HepG2 (cell line): Measurements from ENCODE around the gene TMEM270. TPM values are rescaled to one million over a fixed set of nuclear protein-coding genes. Genes with fewer than 3 reads are reported as not detected.
A peak's percentile ranks its signal among the peaks of the same experiment; 100 is the strongest.

Experiments used
- ATAC-seq: fragments of 200-7000 bp; cut with Tn5 transposase; 3 replicates; pipeline ENCODE4 v1.9.1; 2020; ENCODE audit warnings: mild to moderate bottlenecking, moderate library complexity
- BruUV-seq: library from RNA; stranded (reverse); fragments of 400-500 nt; replicated peaks from 2 replicates; lab custom pipeline; 2021; lab: Mats Ljungman, UMichigan
- CTCF ChIA-PET: fragments of 300-600 bp; formaldehyde crosslinking; extraction: SDS; loops from one replicate; lab custom pipeline; 2021; ENCODE audit warnings: low total read pairs, inconsistent platforms, low intra/inter-chr PET ratio; lab: Yijun Ruan, JAX
- POLR2A ChIA-PET: fragments of 350-600 bp; sonication (Branson Sonifier 250); formaldehyde crosslinking; loops from one replicate; lab custom pipeline; 2020; ENCODE audit warnings: antibody characterized with exemption, inconsistent platforms; lab: Yijun Ruan, JAX
- DNase-seq: peaks from one replicate; pipeline ENCODE4 v3.0.0-alpha.2; 2015; ENCODE audit warnings: low spot score
- FAIRE-seq: peaks from 3 replicates; lab custom pipeline; 2011; peaks lifted over from hg19 to GRCh38; lab: Jason Lieb, UNC
- H2AFZ ChIP-seq: one replicate; pipeline ENCODE4 v1.6.1; 2011; ENCODE audit warnings: low read length, inconsistent platforms
- H3K27ac ChIP-seq: fragments of 300-600 bp; 3 replicates; pipeline ENCODE4 v1.8.0; 2011; ENCODE audit warnings: mixed run types, mild to moderate bottlenecking, mixed read lengths, low read length, inconsistent platforms; ENCODE audit not compliant: insufficient read depth; ENCODE audit errors: extremely low read length
- H3K27me3 ChIP-seq, 2 experiments: fragments of 200-600 bp in 1 of 2; 2 replicates in 1 of 2; 3 replicates in 1 of 2; pipeline versions ENCODE4 v1.6.0 to v1.8.0; 2011; ENCODE audit warnings: low read length in 2 of 2, mild to moderate bottlenecking in 2 of 2, moderate library complexity in 2 of 2, inconsistent platforms in 1 of 2; ENCODE audit not compliant: insufficient read depth in 2 of 2, control insufficient read depth in 1 of 2
- H3K36me3 ChIP-seq, 2 experiments: fragments of 200-600 bp in 1 of 2; replicated peaks in 1 of 2; 2 replicates in 1 of 2; 3 replicates in 1 of 2; pipeline versions ENCODE4 v1.5.1 to v1.8.0; 2011; ENCODE audit warnings: low read length in 2 of 2, inconsistent platforms in 1 of 2; ENCODE audit not compliant: insufficient read depth in 2 of 2, control insufficient read depth in 1 of 2
- H3K4me1 ChIP-seq: 2 replicates; pipeline ENCODE4 v1.5.1; 2012; ENCODE audit warnings: low read length, inconsistent platforms; ENCODE audit not compliant: insufficient read depth
- H3K4me2 ChIP-seq: 2 replicates; pipeline ENCODE4 v1.6.0; 2011; ENCODE audit warnings: low read depth, low read length, inconsistent platforms
- H3K4me3 ChIP-seq, 3 experiments: fragments of 200-600 bp in 1 of 3; sonication (generic), shearing (Covaris generic) in 1 of 3; replicated peaks in 1 of 3; 2 replicates each; pipeline ENCODE4 v1.5.1; 2011 to 2016; ENCODE audit warnings: low read length in 3 of 3, inconsistent platforms in 2 of 3, low read depth in 2 of 3, mild to moderate bottlenecking in 2 of 3, control low read depth in 1 of 3, mixed read lengths in 1 of 3; ENCODE audit not compliant: insufficient read depth in 1 of 3
- H3K79me2 ChIP-seq: one replicate; pipeline ENCODE4 v1.6.1; 2011; ENCODE audit warnings: low read length, inconsistent platforms; ENCODE audit not compliant: insufficient read depth
- H3K9ac ChIP-seq: 2 replicates; pipeline ENCODE4 v1.6.0; 2011; ENCODE audit warnings: mild to moderate bottlenecking, low read depth, low read length, inconsistent platforms; ENCODE audit not compliant: insufficient read depth
- H3K9me3 ChIP-seq: 2 replicates; pipeline ENCODE4 v1.5.1; 2012; ENCODE audit warnings: mild to moderate bottlenecking, low read length
- H4K20me1 ChIP-seq: 2 replicates; pipeline ENCODE4 v1.6.0; 2011; ENCODE audit warnings: inconsistent platforms, mild to moderate bottlenecking, low read length, moderate library complexity; ENCODE audit not compliant: insufficient read depth
- CSRNP2 ChIP-seq: sonication (generic); formaldehyde crosslinking; conservative IDR thresholded peaks from 2 replicates; pipeline ENCODE4 v1.8.0; 2022; ENCODE audit warnings: low read depth, missing genetic modification reagents
- ISX ChIP-seq: sonication (generic); formaldehyde crosslinking; conservative IDR thresholded peaks from 2 replicates; pipeline ENCODE4 v1.5.0; 2020; ENCODE audit warnings: missing genetic modification reagents
- NFIB ChIP-seq: sonication (generic); formaldehyde crosslinking; IDR thresholded peaks from 2 replicates; pipeline ENCODE4 v1.9.0; 2021; ENCODE audit warnings: missing genetic modification reagents, mild to moderate bottlenecking, borderline replicate concordance
- TCF7 ChIP-seq: sonication (generic); IDR thresholded peaks from 2 replicates; pipeline ENCODE4 v1.6.1; 2016; ENCODE audit warnings: antibody characterized with exemption, low read depth
- TEAD2 ChIP-seq: sonication (generic); formaldehyde crosslinking; IDR thresholded peaks from 2 replicates; pipeline ENCODE4 v1.9.0; 2021; ENCODE audit warnings: missing genetic modification reagents
- ZC3H13 ChIP-seq: sonication (generic); formaldehyde crosslinking; IDR thresholded peaks from 2 replicates; pipeline ENCODE4 v1.8.1; 2023; ENCODE audit warnings: mild to moderate bottlenecking, missing genetic modification reagents, moderate library complexity
- ZGPAT ChIP-seq: IDR thresholded peaks from 2 replicates; pipeline ENCODE4 v1.6.1; 2016; ENCODE audit warnings: mild to moderate bottlenecking
- ZNF121 ChIP-seq: sonication (generic); formaldehyde crosslinking; IDR thresholded peaks from 2 replicates; pipeline ENCODE4 v1.5.0; 2020; ENCODE audit warnings: mild to moderate bottlenecking, missing genetic modification reagents
- ZNF224 ChIP-seq: sonication (generic); formaldehyde crosslinking; IDR thresholded peaks from 2 replicates; pipeline ENCODE4 v1.5.0; 2020; ENCODE audit warnings: mild to moderate bottlenecking, missing genetic modification reagents
- ZNF33A ChIP-seq: sonication (generic); formaldehyde crosslinking; IDR thresholded peaks from 2 replicates; pipeline ENCODE4 v1.5.1; 2020; ENCODE audit warnings: missing genetic modification reagents, mild to moderate bottlenecking, moderate library complexity, borderline replicate concordance
- ZNF629 ChIP-seq: sonication (generic); formaldehyde crosslinking; conservative IDR thresholded peaks from 2 replicates; pipeline ENCODE4 v1.5.0; 2020; ENCODE audit warnings: missing genetic modification reagents
- ZSCAN30 ChIP-seq: sonication (generic); formaldehyde crosslinking; IDR thresholded peaks from 2 replicates; pipeline ENCODE4 v1.5.0; 2020; ENCODE audit warnings: mild to moderate bottlenecking, missing genetic modification reagents
- WGBS: methylation state at CpG from one replicate; pipeline ENCODE4 v1.1.6; 2017; ENCODE audit warnings: low lambda C conversion rate; 5-methylcytosine and 5-hydroxymethylcytosine counted together
- in situ Hi-C: cut with HindIII; loops from 2 replicates; pipeline ENCODE4 v1.10.0; 2017; ENCODE audit warnings: low pct_unique_long_range_greater_than_20kb; ENCODE audit not compliant: extremely low pct_ligation_motif_present
- intact Hi-C: fragments of 100-400 bp; cut with micrococcal nuclease; formaldehyde crosslinking; loops from one replicate; pipeline ENCODE4 v1.10.0; 2022; ENCODE audit not compliant: unreplicated experiment
- polyA plus RNA-seq, 8 experiments: library from polyadenylated mRNA; depleted of rRNA in 3 of 8; stranded (reverse) in 7 of 8; unstranded in 1 of 8; fragments of >200 nt; fragmentation: Illumina TruSeq in 4 of 8; extraction: Trizol in 4 of 8; gene quantifications; 2 replicates each; pipeline versions ENCODE4 v1.2.1 to v1.2.3, GENCODE V29; 2011 to 2016; ENCODE audit warnings: low read depth in 4 of 8, missing spikeins in 1 of 8, mixed read lengths in 1 of 8; ENCODE audit not compliant: insufficient read depth in 1 of 8
- total RNA-seq, 5 experiments: library from RNA; depleted of rRNA; stranded (reverse); fragments of >200 nt; fragmentation: Illumina TruSeq; extraction: Trizol; gene quantifications; 2 replicates each; pipeline ENCODE4 v1.2.3, GENCODE V29; 2016; ENCODE audit warnings: low read depth in 1 of 5

The TMEM270 gene
- total and polyA plus RNA-seq, 2 of the 13 experiments (the other 11 are each of a cell fraction or from before 2014, with no cell fraction given) = not detected

DNA sequence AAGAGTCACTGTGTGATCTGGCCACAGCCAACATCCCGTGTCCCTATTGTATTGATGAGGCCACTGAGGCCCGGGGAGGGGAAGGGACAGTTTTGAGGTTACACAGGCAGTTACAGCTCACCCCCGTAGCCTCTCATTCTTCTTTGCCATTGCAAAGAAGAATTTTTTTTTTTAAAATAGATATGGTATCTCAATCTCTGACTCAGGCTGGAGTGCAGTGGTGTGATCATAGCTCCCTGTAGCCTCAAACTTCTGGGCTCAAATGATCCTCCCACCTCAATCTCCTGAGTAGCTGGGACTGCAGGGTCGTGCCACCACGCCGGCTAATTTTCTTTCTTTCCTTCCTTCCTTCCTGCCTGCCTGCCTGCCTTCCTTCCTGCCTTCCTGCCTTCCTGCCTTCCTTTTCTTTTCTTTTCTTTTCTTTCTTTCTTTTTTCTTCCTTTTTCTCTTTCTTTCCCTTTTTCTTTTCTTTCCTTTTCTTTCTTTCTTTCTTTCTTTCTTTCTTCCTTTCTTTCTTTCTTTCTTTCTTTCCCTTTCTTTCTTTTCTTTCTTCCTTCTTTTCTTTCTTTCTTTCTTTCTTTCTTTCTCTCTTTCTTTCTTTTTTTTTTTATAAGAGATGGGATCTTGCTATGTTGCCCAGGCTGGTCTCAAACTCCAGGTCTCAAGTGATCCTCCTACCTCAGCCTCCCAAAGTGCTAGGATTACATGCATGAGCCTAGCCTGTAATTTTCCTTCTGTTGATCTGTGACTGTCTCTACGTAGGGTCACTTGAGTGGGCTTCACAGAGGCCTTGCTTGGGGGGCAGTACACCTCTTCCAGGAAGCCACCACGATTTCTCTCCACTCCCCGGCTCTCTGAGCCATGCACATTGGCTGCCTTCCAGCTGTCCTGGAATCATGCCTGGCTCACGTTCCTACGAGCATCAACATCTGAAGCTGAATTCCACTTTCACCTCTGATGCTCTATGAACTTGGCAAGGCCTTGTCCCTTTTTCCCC, 31.3 kb downstream of the TMEM270 start:
- WGBS = 21% methylated on average over 10 of the region's 11 CpGs
- TF ChIP-seq ZC3H13 (CRISPR knock-in tag) = no peak
- no peak for TF ChIP-seq CSRNP2 (CRISPR knock-in tag)
- TF ChIP-seq ISX (CRISPR knock-in tag) = no peak
- TF ChIP-seq NFIB (CRISPR knock-in tag) = no peak
- 0 out of 2 replicates have a peak, but pooled peaks have one; percentile 13 for TF ChIP-seq ZNF629 (CRISPR knock-in tag)
- no peak for TF ChIP-seq TCF7
- no peak for TF ChIP-seq ZNF33A (CRISPR knock-in tag)
- TF ChIP-seq ZGPAT (CRISPR knock-in tag) = no peak
- TF ChIP-seq ZNF121 (CRISPR knock-in tag) = peak; percentile 48; the same call in 1 of the 2 replicates
- TF ChIP-seq ZNF224 (CRISPR knock-in tag) = no peak
- no peak for TF ChIP-seq ZSCAN30 (CRISPR knock-in tag)
- TF ChIP-seq TEAD2 (CRISPR knock-in tag) = no peak
- no peak overlapping the region for H3K9ac ChIP-seq
- H3K79me2 ChIP-seq = no peaks in the 10 kb centered on the region
- H4K20me1 ChIP-seq = no peaks in the 10 kb centered on the region
- no peaks in the 10 kb centered on the region for H3K36me3 ChIP-seq
- no peak for DNase-seq
- H3K4me3 ChIP-seq = no peak overlapping the region
- peaks cover 8% of the 10 kb centered on the region for H3K4me1 ChIP-seq
- H3K4me2 ChIP-seq = no peak overlapping the region
- CTCF ChIA-PET = no interaction called here
- no TSS peak for BruUV-seq
- intact Hi-C loops (loop anchor here (10.0 kb wide), 1 partner anchor 62 kb away; no protein-coding TSS in a partner anchor), in situ Hi-C loops (no loop called here)
- POLR2A ChIA-PET = interaction anchor here (1.3 kb wide), 1 partner anchor 22 kb away, joined by 4 read pairs; no protein-coding TSS in a partner anchor
- FAIRE-seq = no peak
- peaks cover 8% of the 10 kb centered on the region for H3K9me3 ChIP-seq
- no peak overlapping the region for H2AFZ ChIP-seq
- no peak for ATAC-seq
- peaks cover 2 to 31% of the 10 kb centered on the region in 2 experiments; a peak in 2 of 5 replicates for H3K27me3 ChIP-seq
- H3K27ac ChIP-seq = no peak overlapping the region
